Measurements from ENCODE around the gene ADRB1. TPM values are rescaled to one million over a fixed set of nuclear protein-coding genes. Genes with fewer than 3 reads are reported as not detected.
A peak's percentile ranks its signal among the peaks of the same experiment; 100 is the strongest.

The ADRB1 gene
- total RNA-seq, 2 experiments from 2014 or later: 0.08 to 0.11 TPM

DNA sequence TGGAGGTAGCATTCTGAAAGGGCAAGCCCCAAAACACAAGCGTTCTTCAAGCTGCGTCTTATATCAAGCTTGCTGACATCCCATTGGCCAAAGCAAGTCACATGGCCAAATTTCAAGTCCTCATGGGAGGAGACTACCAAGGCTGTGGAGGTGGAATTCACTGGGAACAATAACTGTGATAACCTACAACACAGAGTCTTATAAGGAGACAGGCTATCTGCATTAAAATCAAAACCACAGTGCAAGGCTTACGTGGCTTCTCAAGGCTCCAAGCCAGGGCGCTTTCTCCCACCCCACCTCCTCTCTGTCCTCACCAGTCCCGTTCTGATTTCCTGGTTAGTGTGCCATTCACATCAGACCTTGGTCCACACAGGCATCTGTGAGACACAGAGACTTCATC is 39.4 kb downstream of the ADRB1 start:
- Mint-ChIP-seq H3K36me3 (ENCODE audit: low read depth) (no peaks in the 10 kb centered on the region), H3K9me3 (no peaks in the 10 kb centered on the region), H3K27ac (no peak overlapping the region), H3K4me3 (no peak overlapping the region), H3K27me3 (no peaks in the 10 kb centered on the region), H3K4me1 (ENCODE audit: low read depth) (no peaks in the 10 kb centered on the region)
- Histone ChIP-seq H3K36me3 (ENCODE audit: insufficient read depth, low read length) (no peaks in the 10 kb centered on the region), H3K27me3 (ENCODE audit: control insufficient read depth in 1 of 2, insufficient read depth in 2 of 2, low read length in 2 of 2) (no peaks in the 10 kb centered on the region), H3K9me3 (ENCODE audit: control insufficient read depth in 1 of 2, insufficient read depth in 1 of 2, low read length in 2 of 2) (no peaks in the 10 kb centered on the region), H3K4me3 (ENCODE audit: low read length) (no peak overlapping the region), H3K27ac (ENCODE audit: low read depth in 1 of 2, low read length in 2 of 2) (no peak overlapping the region), H3K4me1 (ENCODE audit: insufficient read depth, low read length) (no peaks in the 10 kb centered on the region)
- DNase-seq: no peak
- CTCF ChIA-PET: no interaction called here
- POLR2A ChIA-PET: interaction anchor here (0.6 to 1.3 kb wide), 3 partner anchors 14 to 118 kb away, joined by 3 to 4 read pairs (median 4); partner anchors contain the start of gene CCDC186
- intact Hi-C loops (cut with DNase I, micrococcal nuclease): no loop called here
- ATAC-seq (ENCODE audit: poor library complexity): peak; percentile 53
- TF ChIP-seq, protein P1, sequence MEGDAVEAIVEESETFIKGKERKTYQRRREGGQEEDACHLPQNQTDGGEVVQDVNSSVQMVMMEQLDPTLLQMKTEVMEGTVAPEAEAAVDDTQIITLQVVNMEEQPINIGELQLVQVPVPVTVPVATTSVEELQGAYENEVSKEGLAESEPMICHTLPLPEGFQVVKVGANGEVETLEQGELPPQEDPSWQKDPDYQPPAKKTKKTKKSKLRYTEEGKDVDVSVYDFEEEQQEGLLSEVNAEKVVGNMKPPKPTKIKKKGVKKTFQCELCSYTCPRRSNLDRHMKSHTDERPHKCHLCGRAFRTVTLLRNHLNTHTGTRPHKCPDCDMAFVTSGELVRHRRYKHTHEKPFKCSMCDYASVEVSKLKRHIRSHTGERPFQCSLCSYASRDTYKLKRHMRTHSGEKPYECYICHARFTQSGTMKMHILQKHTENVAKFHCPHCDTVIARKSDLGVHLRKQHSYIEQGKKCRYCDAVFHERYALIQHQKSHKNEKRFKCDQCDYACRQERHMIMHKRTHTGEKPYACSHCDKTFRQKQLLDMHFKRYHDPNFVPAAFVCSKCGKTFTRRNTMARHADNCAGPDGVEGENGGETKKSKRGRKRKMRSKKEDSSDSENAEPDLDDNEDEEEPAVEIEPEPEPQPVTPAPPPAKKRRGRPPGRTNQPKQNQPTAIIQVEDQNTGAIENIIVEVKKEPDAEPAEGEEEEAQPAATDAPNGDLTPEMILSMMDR (IDR thresholded peaks at IDR 0.05): no peak

DNA sequence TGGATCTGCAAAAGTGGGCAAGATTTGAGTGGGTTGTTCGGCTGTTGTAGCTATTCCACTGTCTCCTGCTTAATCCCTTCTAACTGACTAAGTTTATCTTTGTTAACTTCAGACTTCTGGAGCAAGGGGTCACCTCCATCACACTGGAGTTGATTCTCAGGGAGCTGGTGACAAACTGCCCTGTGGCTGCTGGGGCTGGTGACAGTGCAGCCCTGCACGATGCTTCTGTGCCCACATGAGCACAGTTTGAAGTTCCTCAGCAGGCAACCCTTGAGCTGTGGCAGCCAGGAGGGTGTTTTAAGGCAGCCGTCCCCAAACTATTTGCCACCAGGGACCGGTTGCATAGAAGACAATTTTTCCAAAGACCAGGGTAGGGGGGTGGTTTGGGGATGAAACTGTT is 40.5 kb downstream of the ADRB1 start:
- Mint-ChIP-seq H3K27me3 (no peaks in the 10 kb centered on the region), H3K4me1 (ENCODE audit: low read depth) (no peaks in the 10 kb centered on the region), H3K4me3 (no peak overlapping the region), H3K9me3 (no peaks in the 10 kb centered on the region), H3K27ac (no peak overlapping the region), H3K36me3 (ENCODE audit: low read depth) (no peaks in the 10 kb centered on the region)
- Histone ChIP-seq H3K36me3 (ENCODE audit: insufficient read depth, low read length) (no peaks in the 10 kb centered on the region), H3K9me3 (ENCODE audit: control insufficient read depth in 1 of 2, insufficient read depth in 1 of 2, low read length in 2 of 2) (no peaks in the 10 kb centered on the region), H3K4me1 (ENCODE audit: insufficient read depth, low read length) (no peaks in the 10 kb centered on the region), H3K27ac (ENCODE audit: low read depth in 1 of 2, low read length in 2 of 2) (no peak overlapping the region), H3K27me3 (ENCODE audit: control insufficient read depth in 1 of 2, insufficient read depth in 2 of 2, low read length in 2 of 2) (no peaks in the 10 kb centered on the region), H3K4me3 (ENCODE audit: low read length) (no peak overlapping the region)
- ChIA-PET CTCF (no interaction called here), POLR2A (no interaction called here)
- DNase-seq (no peak), ATAC-seq (ENCODE audit: poor library complexity) (peak; percentile 62)
- TF ChIP-seq, protein P1 (IDR thresholded peaks at IDR 0.05): no peak
- intact Hi-C loops (cut with DNase I, micrococcal nuclease): no loop called here

DNA sequence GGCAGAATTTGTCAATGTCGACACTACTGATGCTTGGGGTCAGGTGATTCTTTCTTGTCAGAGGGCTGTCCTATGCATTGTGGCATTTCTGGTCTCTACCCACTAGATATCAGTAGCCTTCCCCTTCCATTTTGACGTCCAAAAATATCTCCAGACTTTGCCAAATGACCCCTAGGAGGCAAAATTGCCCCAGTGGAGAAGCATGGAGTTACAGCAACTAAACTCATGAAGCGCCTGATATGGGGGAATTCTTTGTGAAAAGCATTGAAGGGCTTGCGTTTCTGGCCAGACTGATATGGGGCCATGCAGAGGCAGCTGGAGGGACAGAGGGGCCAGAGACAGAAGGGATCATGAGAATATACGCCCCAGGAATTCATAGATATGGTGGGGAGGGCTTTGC is 43.6 kb downstream of the ADRB1 start:
- Histone ChIP-seq H3K4me3 (ENCODE audit: low read length) (no peak overlapping the region), H3K27ac (ENCODE audit: low read depth in 1 of 2, low read length in 2 of 2) (no peak overlapping the region), H3K4me1 (ENCODE audit: insufficient read depth, low read length) (no peaks in the 10 kb centered on the region), H3K9me3 (ENCODE audit: control insufficient read depth in 1 of 2, insufficient read depth in 1 of 2, low read length in 2 of 2) (no peaks in the 10 kb centered on the region), H3K36me3 (ENCODE audit: insufficient read depth, low read length) (no peaks in the 10 kb centered on the region), H3K27me3 (ENCODE audit: control insufficient read depth in 1 of 2, insufficient read depth in 2 of 2, low read length in 2 of 2) (no peaks in the 10 kb centered on the region)
- TF ChIP-seq, protein P1 (IDR thresholded peaks at IDR 0.05): no peak
- H3K27me3 Mint-ChIP-seq: no peaks in the 10 kb centered on the region
- no peak overlapping the region for H3K27ac Mint-ChIP-seq
- no peaks in the 10 kb centered on the region for H3K9me3 Mint-ChIP-seq
- H3K4me3 Mint-ChIP-seq: no peak overlapping the region
- no peaks in the 10 kb centered on the region for H3K36me3 Mint-ChIP-seq (ENCODE audit: low read depth)
- intact Hi-C loops (cut with DNase I, micrococcal nuclease): no loop called here
- ATAC-seq (ENCODE audit: poor library complexity) (no peak), DNase-seq (no peak)
- CTCF ChIA-PET: no interaction called here
- POLR2A ChIA-PET: no interaction called here
- H3K4me1 Mint-ChIP-seq (ENCODE audit: low read depth): no peaks in the 10 kb centered on the region

All from CD4-positive, alpha-beta T cell (primary cell).